Ammon's horn (tissue), 1 donor: ENCODE measurements around the gene TSPY9.
"Not testable (repeated sequence)": the region's sequence is repeated elsewhere in the genome, so short reads cannot be mapped to it uniquely, and the experiment has no call there.

Experiments
- DNase-seq: peaks from one replicate; pipeline ENCODE4 v3.0.0-alpha.2; 2016; ENCODE audit warnings: low spot score

TSPY9 gene

DNA sequence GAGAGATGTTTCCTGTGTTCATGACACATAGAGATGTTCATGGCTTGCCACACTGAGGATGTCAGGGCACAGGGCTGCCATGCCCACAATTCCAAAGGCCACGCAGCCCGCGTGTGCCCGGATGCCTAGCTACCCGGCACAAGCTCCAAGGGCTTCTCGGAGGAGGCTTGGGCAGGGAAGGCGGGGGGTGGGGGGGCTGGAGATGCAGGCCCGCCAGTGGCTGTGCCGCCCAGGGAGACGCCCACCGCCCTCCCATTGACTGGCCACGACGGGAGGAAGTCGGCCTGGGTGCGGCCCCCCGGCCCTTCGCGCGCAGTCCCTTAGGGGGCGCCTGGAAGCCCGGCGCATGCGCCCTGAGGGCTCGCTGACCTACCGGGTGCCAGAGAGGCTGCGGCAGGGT, at the start of gene TSPY9:
TSS of gene TSPY9 (plus strand) at position 301 of the 400 bp plus-strand sequence. CDS start at position 347, 46 bp downstream.
- not testable (repeated sequence) for DNase-seq

- not testable (repeated sequence) for DNase-seq
These were observed 20.4 kb upstream of the TSPY9 start, which contains the start of gene TSPY1 for GRCh38 chrY:9466655-9467054. TSPY1 (plus strand) TSS chrY:9466955; CDS start chrY:9467001, 46 bp downstream.

- not testable (repeated sequence) for DNase-seq
These were observed 17.3 kb downstream of the TSPY9 start for GRCh38 chrY:9504396-9504795.

GRCh38 chrY:9516287-9516686, 29.2 kb downstream of the TSPY9 start:
- not testable (repeated sequence) for DNase-seq

GRCh38 chrY:9527580-9527979, 40.5 kb downstream of the TSPY9 start, which contains the start of gene TSPY10:
TSPY10 (plus strand) TSS chrY:9527880; CDS start chrY:9527926, 46 bp downstream.
- DNase-seq, result not testable (repeated sequence)
